ENCODE data around the gene ZNF571.

The ZNF571 gene

GRCh38 chr19:37594304-37594981, at the start of gene ZNF571, which contains the start of gene ZNF540:
Gene ZNF571 (minus strand): TSS chr19:37594792. CDS start chr19:37586676, 8,116 bp downstream.
Gene ZNF540 (plus strand): TSS chr19:37594876. CDS start chr19:37598448, 3,572 bp downstream.
- DNase-seq (ENCODE audit: low read depth), result peak; percentile 82

DNA sequence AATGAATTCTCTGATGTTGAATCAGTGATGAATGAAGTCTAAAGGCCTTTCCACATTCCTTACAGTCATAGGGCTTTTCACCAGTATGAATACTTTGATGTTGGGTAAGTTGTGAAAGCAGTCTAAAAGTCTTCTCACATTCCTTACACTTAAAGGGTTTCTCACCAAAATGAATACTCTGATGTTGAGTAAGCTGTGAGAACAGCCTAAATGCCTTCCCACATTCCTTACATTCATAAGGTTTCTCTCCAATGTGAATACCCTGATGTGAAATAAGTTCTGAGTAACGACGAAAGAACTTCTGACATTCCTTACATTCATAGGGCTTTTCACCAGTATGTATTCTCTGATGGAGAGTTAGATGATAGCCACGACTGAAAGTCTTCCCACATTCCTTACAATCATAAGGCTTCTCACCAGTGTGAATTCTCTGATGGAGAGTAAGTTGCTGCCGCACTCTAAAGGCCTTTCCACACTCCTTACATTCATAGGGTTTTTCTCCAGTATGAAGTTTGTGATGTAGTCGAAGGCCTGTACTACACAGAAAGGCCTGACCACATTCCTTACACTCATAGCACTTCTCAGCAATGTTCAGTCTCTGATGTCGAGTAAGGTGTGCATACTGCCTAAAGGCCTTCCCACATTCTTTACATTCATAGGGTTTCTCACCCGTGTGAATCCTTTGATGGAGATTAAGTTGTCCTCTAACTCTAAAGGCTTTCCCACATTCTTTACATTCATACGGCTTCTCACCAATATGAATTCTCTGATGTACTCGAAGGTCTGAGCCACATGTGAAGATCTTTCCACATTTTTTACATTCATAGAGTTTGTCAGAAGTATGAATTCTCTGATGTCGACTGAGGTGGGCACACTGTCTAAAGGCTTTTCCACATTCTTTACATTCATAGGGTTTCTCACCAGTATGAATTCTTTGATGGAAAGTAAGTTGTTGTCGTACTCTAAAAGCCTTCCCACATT, 40.8 kb upstream of the ZNF571 start:
- no peak for DNase-seq (ENCODE audit: low read depth)

GRCh38 chr19:37594982-37595382, 390 bp upstream of the ZNF571 start:
- peak; percentile 53 for DNase-seq (ENCODE audit: low read depth)

- no peak for DNase-seq (ENCODE audit: low read depth)
Measured at GRCh38 chr19:37593996-37594303, 642 bp downstream of the ZNF571 start.

DNA sequence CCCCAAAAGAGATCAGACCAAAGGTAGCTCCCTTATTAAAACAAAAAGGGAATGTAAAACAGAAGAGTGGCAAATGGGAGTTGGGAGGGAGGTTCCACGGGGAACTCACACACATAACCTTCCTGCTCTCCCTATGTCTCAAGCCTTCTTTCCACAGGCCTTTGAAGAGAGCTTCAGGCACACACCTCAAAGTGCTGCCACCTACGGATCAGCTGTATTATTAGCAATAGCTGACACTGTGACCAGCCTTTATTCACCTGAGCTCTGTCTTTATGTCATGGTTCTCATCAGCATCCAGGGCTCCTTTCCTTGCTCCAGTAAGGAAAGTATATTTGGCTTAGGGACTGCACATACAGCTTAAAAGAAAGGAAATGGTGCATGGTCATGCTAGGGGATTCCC, 11.3 kb downstream of the ZNF571 start:
- DNase-seq (ENCODE audit: low read depth), result no peak

DNA sequence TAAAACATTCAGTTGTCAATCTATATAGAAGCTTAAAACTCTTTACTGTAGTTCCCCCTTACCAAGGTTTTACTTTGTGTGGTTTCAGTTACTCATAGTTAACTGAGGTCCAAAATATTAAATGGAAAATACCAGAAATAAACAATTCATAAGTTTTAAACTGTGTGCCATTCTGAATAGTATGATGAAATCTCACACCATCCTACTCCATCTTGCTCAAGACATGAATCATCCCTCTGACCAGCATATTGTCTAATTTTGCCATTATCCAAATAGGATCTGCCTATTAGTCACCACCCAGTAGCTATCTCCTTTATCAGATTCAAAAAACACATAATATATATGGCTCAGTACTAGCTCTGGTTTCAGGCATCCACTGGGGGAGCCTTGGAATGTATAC, 22.4 kb downstream of the ZNF571 start:
- DNase-seq (ENCODE audit: low read depth), result no peak

DNA sequence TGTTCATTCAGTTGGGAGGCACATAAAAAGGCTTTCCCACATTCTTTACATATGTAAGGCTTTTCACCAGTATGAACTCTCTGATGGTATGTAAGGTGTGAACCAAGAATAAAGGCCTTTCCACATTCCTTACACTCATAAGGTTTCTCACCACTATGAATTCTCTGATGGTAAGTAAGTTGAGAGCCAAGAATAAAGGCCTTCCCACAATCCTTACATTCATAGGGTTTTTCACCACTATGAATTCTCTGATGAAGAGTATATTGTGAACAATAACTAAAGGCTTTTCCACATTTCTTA, 29.3 kb downstream of the ZNF571 start:
- no peak for DNase-seq (ENCODE audit: low read depth)

GRCh38 chr19:37564624-37565369, 29.8 kb downstream of the ZNF571 start:
- no peak for DNase-seq (ENCODE audit: low read depth)

- no peak for DNase-seq (ENCODE audit: low read depth)
Measured at GRCh38 chr19:37563518-37563917, 31.1 kb downstream of the ZNF571 start.

DNA sequence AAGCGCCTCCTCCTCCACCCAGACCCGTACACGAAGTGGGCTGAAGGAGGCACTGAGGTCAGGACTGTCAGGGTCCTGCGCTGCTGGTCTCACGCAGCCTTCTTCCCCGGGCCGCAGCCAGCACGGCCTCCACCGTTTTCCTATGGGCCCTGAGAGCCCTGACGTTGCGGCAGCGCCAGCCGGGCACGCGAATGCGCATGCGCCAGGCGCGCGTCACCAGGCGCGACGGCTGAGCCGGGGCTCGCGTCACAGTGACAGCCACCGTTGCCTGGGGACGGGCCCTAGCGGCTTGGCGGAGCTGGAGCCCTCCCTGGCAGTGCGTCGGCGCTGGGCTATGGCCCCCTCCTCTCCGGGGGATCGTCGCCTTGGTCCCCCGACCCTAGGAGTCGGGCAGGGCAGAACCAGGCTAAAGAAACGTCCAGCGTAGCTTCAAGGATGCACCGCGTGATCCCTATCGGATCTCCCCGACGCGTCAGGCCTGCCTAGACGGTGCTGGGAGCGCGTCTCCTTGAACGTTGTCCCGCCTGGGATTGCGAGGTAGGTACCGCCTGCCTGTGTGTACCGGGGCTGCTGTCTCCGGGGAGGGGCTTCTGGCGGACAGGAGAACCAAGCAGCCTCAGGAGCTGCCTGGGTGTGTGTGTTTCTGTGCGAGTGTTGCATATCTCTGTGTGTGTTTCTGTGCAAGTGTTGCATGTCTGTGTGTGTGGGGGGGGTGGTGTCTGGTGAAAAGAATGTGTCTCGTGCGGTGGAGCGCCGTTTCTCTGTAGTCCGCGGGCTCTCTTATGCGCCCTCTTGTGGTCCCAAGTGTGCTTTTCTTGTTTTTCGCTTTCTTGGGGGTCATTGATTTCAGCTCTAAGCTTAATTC, 43.2 kb downstream of the ZNF571 start:
- peak; percentile 27 for DNase-seq (ENCODE audit: low read depth)

GRCh38 chr19:37537391-37537947, 57.1 kb downstream of the ZNF571 start:
- DNase-seq (ENCODE audit: low read depth), result no peak

DNA sequence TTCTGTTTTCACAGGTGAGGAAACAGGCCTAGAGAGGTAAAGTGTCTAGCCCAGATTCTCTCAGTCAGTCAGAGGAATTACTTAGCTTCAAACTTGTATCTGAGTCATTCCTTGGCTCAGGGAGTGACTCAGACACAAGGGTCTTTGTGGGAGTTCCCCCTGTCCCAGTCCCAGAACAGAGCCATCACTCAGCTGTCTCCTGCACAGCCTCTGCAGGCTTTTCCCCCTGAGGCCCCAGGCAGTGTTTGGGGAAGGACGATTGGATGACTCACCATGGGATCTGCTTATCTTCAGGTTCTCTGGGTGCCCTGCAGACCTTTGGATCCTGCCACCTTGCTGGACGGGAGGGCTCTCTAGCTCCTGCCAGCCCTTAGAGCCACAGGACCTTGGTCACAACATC, 74.7 kb downstream of the ZNF571 start:
- DNase-seq (ENCODE audit: low read depth), result no peak
